ENCODE data around the gene ZNF33B.

- TF ChIP-seq POLR2AphosphoS5 (IDR thresholded peaks at IDR 0.05; ENCODE audit: low read depth, low read length) = no peak
- TF ChIP-seq, protein P1, sequence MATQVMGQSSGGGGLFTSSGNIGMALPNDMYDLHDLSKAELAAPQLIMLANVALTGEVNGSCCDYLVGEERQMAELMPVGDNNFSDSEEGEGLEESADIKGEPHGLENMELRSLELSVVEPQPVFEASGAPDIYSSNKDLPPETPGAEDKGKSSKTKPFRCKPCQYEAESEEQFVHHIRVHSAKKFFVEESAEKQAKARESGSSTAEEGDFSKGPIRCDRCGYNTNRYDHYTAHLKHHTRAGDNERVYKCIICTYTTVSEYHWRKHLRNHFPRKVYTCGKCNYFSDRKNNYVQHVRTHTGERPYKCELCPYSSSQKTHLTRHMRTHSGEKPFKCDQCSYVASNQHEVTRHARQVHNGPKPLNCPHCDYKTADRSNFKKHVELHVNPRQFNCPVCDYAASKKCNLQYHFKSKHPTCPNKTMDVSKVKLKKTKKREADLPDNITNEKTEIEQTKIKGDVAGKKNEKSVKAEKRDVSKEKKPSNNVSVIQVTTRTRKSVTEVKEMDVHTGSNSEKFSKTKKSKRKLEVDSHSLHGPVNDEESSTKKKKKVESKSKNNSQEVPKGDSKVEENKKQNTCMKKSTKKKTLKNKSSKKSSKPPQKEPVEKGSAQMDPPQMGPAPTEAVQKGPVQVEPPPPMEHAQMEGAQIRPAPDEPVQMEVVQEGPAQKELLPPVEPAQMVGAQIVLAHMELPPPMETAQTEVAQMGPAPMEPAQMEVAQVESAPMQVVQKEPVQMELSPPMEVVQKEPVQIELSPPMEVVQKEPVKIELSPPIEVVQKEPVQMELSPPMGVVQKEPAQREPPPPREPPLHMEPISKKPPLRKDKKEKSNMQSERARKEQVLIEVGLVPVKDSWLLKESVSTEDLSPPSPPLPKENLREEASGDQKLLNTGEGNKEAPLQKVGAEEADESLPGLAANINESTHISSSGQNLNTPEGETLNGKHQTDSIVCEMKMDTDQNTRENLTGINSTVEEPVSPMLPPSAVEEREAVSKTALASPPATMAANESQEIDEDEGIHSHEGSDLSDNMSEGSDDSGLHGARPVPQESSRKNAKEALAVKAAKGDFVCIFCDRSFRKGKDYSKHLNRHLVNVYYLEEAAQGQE (IDR thresholded peaks at IDR 0.05; ENCODE audit: insufficient read depth in 1 of 2, low read depth in 2 of 2, low read length in 2 of 2) = no peak
These were observed 54.5 kb downstream of the ZNF33B start for GRCh38 chr10:42583828-42584227.
